GM18868 (cell line): Measurements from ENCODE around the gene AADAT.
"Not testable (repeated sequence)": the region's sequence is repeated elsewhere in the genome, so short reads cannot be mapped to it uniquely, and the experiment has no call there.

Source experiments
- ATAC-seq: cut with Tn5 transposase; IDR thresholded peaks from one replicate; pipeline ENCODE4 v1.9.1; 2021; ENCODE audit warnings: mild to moderate bottlenecking, moderate library complexity; ENCODE audit not compliant: unreplicated experiment

AADAT gene

GRCh38 chr4:170089668-170090351, at the start of gene AADAT:
Gene AADAT (minus strand): TSS chr4:170089956. CDS start chr4:170089690, 266 bp downstream.
- ATAC-seq, result peak; percentile 91

GRCh38 chr4:170138580-170139194, 48.9 kb upstream of the AADAT start:
- ATAC-seq, result peak; percentile 96

DNA sequence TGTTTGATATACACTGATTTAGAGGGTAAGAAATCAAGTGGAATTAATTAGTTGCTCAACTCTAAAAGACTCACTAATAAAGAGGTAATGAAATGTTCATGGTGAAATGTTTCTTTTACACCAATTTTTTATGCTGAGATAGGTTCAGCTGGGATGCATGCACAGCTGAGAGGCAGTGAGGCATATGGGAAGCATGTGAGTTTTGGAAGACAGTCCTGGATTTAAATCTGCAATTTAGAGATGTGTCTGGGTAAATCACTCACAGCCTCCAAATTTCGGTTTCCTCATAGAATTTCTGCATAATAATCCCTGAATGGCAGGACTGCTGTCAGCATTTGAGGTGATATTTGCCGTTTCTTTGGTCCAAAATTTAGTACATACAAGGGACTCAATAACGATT, 48.2 kb upstream of the AADAT start:
- no peak for ATAC-seq

- ATAC-seq, result no peak
Observed at GRCh38 chr4:170137466-170137865, 47.7 kb upstream of the AADAT start.

GRCh38 chr4:170134821-170135220, 45.1 kb upstream of the AADAT start:
- ATAC-seq, result no peak

DNA sequence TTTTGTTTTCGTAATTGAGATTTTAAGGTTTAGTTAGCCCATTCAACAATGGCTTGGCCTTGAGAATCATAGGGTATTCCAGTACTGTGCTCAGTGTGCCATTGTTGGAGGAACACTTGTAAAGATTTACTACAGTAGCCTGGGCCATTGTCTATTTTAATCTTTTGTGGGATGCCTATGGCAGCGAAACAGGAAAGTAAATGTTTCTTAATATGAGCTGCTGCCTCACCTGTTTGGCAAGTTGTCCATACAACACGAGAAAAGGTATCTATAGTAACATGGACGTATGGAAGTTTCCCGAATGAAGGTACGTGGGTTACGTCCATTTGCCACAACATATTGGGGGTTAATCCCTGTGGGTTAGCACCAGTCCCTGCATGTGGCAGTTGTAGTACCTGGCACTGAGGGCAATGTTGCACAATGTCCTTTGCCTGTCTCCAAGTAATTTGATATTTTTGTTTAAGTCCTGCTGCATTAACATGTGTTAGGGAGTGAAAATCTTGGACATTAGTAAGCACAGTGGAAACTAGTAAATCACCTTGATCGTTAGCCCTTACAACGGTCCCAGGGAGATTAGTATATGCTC, 38.6 kb upstream of the AADAT start:
- no peak for ATAC-seq

DNA sequence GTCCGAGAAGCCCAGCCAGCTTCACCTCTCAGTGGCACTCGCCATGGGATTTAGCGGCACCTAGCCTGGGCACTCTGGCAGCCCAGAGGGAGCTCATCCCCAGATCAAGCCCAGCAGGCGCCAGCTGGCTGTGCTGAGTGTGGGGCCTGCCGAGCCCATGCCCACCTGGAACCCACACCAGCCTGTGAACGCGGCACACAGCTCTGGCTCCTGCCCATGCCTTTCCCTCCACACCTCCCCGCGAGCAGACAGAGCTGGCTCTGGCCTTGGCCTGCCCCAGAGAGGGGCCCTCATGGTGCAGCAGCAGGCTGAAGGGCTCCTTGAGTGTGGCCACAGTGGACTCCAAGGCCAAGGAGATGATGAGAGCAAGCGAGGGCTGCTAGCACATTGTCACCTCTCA, 38.0 kb upstream of the AADAT start:
- no peak for ATAC-seq

GRCh38 chr4:170124406-170124805, 34.6 kb upstream of the AADAT start:
- no peak for ATAC-seq

GRCh38 chr4:170122252-170122651, 32.5 kb upstream of the AADAT start:
- ATAC-seq, result no peak

DNA sequence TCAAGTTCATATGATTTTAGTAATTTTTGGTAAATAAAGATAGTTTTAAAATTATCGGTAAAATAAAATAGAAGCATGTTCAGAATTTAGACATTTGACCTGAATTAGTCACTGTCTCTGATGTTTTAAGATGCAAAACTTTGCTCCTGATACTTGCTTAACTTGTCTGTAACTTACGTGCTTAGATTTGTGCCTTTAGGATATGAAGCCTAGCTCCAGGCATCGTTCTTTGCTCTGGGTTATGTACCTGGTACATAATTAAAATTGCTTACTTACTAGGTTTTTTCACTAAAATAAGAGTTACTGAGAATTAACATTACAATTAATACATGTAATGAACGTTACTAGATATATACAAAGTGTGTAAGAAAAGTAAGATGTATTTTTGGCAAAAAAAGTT, 24.9 kb upstream of the AADAT start:
- no peak for ATAC-seq

- ATAC-seq, result not testable (repeated sequence)
Observed at GRCh38 chr4:170114183-170114582, 24.4 kb upstream of the AADAT start.

- ATAC-seq, result no peak
Observed at GRCh38 chr4:170111546-170111945, 21.8 kb upstream of the AADAT start.

DNA sequence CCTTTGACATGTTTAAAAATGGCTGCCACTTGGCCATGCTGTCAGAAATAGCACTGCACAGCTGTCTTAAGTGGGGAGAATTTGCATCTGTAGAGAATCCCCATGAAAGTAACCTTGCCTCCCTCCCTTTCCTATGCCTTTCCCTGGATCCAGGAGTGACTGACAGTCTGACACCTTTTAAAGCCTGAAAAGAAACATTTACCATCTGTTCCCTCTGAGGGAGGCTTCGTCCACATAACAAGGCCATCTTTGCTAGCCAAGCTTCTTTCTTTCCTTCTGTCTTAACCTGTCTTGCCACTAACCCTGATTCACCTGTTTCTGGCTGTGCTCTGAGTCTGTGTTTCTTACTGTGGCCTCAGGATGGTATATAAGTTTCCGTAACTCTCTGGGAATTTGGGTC, 21.3 kb upstream of the AADAT start:
- no peak for ATAC-seq

- ATAC-seq, result no peak
Observed at GRCh38 chr4:170110285-170110672, 20.5 kb upstream of the AADAT start.

DNA sequence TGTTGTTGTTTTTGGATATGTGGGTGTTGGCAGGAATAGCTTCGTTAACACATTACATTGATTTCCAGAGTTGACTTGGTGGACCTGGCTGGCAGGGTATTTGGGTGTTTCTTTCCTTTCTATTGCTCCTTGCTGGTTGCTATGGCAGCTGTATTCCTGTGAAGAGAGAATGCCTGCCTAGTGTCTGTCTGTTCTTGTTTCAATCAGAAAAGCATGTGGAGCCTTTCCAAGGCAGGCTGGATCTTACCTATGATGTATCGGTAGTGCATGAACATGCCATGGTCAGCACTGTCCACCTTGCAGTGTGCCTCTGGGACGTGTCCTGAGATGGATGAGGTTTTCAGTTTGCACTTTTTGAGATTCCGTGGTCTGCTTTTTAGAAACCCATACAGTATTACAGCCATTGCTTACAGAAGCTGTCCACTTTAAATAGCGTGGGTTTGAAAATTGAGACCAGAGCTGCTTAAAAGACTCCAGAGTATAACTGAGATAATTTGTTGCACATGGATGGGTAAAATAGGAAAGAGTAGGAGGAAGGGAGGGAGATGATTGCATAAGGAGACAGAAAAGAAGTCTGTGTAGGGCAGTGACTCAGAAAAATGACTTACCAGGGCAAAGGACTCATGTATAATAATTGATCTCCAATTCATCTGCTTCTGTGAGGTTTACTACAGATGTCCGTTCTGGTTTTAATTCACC, 20.0 kb upstream of the AADAT start:
- no peak for ATAC-seq

DNA sequence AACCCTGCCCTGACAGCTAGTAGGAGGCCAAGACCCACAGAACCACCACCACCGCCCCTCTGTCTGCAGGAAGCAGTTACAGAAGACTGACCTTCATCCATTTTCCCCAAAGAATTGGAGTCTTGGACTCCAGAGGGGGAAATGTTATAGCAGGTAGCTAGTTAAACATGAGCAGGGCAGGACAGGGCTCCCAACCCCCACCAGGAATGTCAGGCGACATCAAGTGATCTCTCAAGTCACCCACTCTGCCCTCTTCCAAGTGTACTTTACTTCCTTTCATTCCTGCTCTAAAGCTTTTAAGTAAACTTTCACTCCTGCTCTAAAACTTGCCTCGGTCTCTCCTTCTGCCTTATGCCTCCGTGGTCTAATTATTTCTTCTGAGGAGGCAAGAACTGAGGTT, 17.1 kb upstream of the AADAT start:
- no peak for ATAC-seq

GRCh38 chr4:170102426-170102825, 12.7 kb upstream of the AADAT start:
- ATAC-seq, result no peak

DNA sequence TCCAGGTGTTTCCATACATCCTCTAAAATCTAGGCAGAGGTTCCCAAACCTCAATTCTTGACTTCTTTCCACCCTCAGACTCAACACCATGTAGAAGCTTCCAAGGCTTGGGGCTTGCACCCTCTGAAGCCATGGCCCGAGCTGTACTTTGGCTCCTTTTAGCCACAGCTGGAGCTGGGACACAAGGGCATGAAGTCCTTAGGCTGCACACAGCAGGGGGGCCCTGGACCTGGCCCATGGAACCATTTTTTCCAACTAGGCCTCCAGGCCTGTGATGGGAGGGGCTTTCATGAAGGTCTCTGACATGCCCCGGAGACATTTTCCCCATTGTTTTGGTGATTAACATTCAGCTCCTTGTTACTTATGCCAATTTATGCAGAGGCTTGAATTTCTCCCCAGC, 8.4 kb upstream of the AADAT start:
- ATAC-seq, result not testable (repeated sequence)

- no peak for ATAC-seq
Observed at GRCh38 chr4:170097681-170098080, 7.9 kb upstream of the AADAT start.

DNA sequence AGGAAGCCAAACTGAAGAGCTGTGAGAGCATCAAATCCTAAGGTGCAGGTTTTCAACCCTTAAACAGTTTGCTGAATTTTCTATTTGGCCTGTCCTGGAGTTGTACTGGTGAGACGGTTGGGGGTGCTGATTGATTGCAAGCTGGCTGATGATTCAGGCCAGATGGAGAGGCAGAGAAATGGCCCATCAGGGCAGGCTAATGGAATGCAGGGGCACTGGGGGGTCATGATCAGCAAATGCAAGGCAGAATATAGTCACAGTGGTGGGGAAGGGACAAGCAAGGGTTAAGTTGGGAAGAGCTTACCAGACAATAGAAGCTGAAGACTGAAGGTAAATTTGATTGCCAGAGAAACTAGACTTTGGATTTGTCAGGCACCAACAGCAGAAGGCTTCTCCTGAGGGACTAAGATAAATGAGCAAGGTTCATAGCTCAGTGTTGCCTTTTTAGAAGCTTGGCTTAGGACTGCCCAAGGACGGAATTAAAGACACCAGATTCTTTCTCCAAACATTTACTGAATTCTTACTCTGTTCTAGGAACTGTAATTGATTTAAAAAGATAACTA, 4.3 kb upstream of the AADAT start:
- ATAC-seq, result no peak

DNA sequence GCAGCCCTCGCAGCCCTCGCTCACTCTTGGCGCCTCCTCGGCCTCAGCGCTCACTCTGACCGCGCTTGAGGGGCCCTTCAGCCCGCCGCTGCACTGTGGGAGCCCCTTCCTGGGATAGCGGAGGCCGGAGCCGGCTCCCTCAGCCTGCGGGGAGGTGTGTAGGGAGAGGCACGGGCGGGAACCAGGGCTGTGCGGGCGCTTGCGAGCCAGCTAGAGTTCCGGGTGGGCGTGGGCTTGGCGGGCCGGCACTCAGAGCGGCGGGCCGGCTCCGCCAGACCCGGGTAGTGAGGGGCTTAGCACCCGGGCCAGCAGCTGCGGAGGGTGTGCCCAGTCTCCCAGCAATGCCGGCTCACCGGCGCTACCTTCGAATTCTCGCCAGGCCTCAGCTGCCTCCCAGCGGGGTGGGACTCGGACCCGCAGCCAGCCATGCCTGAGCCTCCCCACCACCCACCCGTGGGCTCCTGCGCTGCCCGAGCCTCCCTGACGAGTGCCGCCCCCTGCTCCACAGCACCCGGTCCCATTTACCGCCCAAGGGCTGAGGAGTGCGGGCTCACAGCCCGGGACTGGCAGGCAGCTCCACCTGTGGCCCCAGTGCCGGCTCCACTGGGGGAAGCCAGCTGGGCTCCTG, 1.4 kb upstream of the AADAT start:
- no peak for ATAC-seq
